Effector memory CD4-positive, alpha-beta T cell (primary cell): ENCODE data around the gene NAGPA.

ENCODE experiments used
- DNase-seq, 3 donors: peaks; one replicate each; pipeline ENCODE4 v3.0.0-alpha.2; 2020
- H3K27ac ChIP-seq: 2 replicates; pipeline ENCODE4 v1.7.0; 2013; ENCODE audit warnings: mild to moderate bottlenecking, low read length, moderate library complexity; ENCODE audit not compliant: insufficient read depth, poor library complexity, severe bottlenecking
- H3K27me3 ChIP-seq: replicated peaks from 2 replicates; pipeline ENCODE4 v1.7.0; 2013; ENCODE audit warnings: mild to moderate bottlenecking, low read length; ENCODE audit not compliant: insufficient read depth, control insufficient read depth, poor library complexity, severe bottlenecking
- H3K36me3 ChIP-seq: 2 replicates; pipeline ENCODE4 v1.7.0; 2013; ENCODE audit warnings: mild to moderate bottlenecking, low read length, moderate library complexity; ENCODE audit not compliant: control insufficient read depth, insufficient read depth
- H3K4me1 ChIP-seq: 2 replicates; pipeline ENCODE4 v1.7.0; 2013; ENCODE audit warnings: low read length, mild to moderate bottlenecking; ENCODE audit not compliant: control insufficient read depth, insufficient read depth, poor library complexity, severe bottlenecking
- H3K4me3 ChIP-seq: 2 replicates; pipeline ENCODE4 v1.7.0; 2013; ENCODE audit warnings: low read length, low read depth, mild to moderate bottlenecking; ENCODE audit not compliant: insufficient read depth, poor library complexity, severe bottlenecking
- H3K9me3 ChIP-seq: 2 replicates; pipeline ENCODE4 v1.7.0; 2013; ENCODE audit warnings: mild to moderate bottlenecking, low read length, moderate library complexity; ENCODE audit not compliant: control insufficient read depth

Gene NAGPA

GRCh38 chr16:4991754-4992153, 42.0 kb downstream of the NAGPA start:
- H3K27me3 ChIP-seq, result peaks cover 9% of the 10 kb centered on the region

GRCh38 chr16:4990415-4990814, 43.3 kb downstream of the NAGPA start:
- H3K27me3 ChIP-seq, result peaks cover 9% of the 10 kb centered on the region
- H3K4me1 ChIP-seq, result peaks cover 5% of the 10 kb centered on the region
- DNase-seq, result no peak
- no peak overlapping the region for H3K27ac ChIP-seq
- H3K36me3 ChIP-seq, result no peaks in the 10 kb centered on the region
- no peak overlapping the region for H3K4me3 ChIP-seq
- H3K9me3 ChIP-seq, result no peaks in the 10 kb centered on the region

More at GRCh38 chr16:4991754-4992153, 42.0 kb downstream of the NAGPA start:
- no peak for DNase-seq
- peaks cover 5% of the 10 kb centered on the region for H3K4me1 ChIP-seq
- H3K4me3 ChIP-seq, result no peak overlapping the region
- no peaks in the 10 kb centered on the region for H3K9me3 ChIP-seq
- H3K27ac ChIP-seq, result no peak overlapping the region
- no peaks in the 10 kb centered on the region for H3K36me3 ChIP-seq

GRCh38 chr16:4989391-4990006, 44.2 kb downstream of the NAGPA start:
- no peak for DNase-seq
- Histone ChIP-seq H3K27ac (no peak overlapping the region), H3K36me3 (no peaks in the 10 kb centered on the region), H3K9me3 (no peaks in the 10 kb centered on the region), H3K4me3 (no peak overlapping the region), H3K27me3 (peaks cover 7% of the 10 kb centered on the region), H3K4me1 (peaks cover 5% of the 10 kb centered on the region)

GRCh38 chr16:4988647-4989046, 45.1 kb downstream of the NAGPA start:
- Histone ChIP-seq H3K27ac (no peak overlapping the region), H3K4me3 (no peak overlapping the region), H3K27me3 (peaks cover 6% of the 10 kb centered on the region), H3K9me3 (no peaks in the 10 kb centered on the region), H3K36me3 (no peaks in the 10 kb centered on the region), H3K4me1 (peaks cover 5% of the 10 kb centered on the region)
- no peak for DNase-seq

- Histone ChIP-seq H3K4me3 (no peak overlapping the region), H3K9me3 (no peaks in the 10 kb centered on the region), H3K36me3 (no peaks in the 10 kb centered on the region), H3K27me3 (peaks cover 6% of the 10 kb centered on the region), H3K27ac (no peak overlapping the region), H3K4me1 (peaks cover 5% of the 10 kb centered on the region)
- no peak for DNase-seq
Observed at GRCh38 chr16:4987580-4988374, 46.0 kb downstream of the NAGPA start.

- no peak overlapping the region for H3K27ac ChIP-seq
- H3K27me3 ChIP-seq, result peaks cover 6% of the 10 kb centered on the region
- H3K9me3 ChIP-seq, result no peaks in the 10 kb centered on the region
- no peaks in the 10 kb centered on the region for H3K36me3 ChIP-seq
- H3K4me3 ChIP-seq, result no peak overlapping the region
- H3K4me1 ChIP-seq, result peaks cover 5% of the 10 kb centered on the region
- DNase-seq, result no peak
Observed at GRCh38 chr16:4987250-4987579, 46.5 kb downstream of the NAGPA start.

GRCh38 chr16:4984174-4984990, 49.4 kb downstream of the NAGPA start:
- Histone ChIP-seq H3K27me3 (peaks cover 6% of the 10 kb centered on the region), H3K27ac (no peak overlapping the region), H3K4me1 (peaks cover 5% of the 10 kb centered on the region), H3K9me3 (no peaks in the 10 kb centered on the region), H3K4me3 (no peak overlapping the region), H3K36me3 (no peaks in the 10 kb centered on the region)
- no peak for DNase-seq

- no peak for DNase-seq
- Histone ChIP-seq H3K36me3 (no peaks in the 10 kb centered on the region), H3K4me1 (no peaks in the 10 kb centered on the region), H3K4me3 (no peak overlapping the region), H3K9me3 (no peaks in the 10 kb centered on the region), H3K27me3 (no peaks in the 10 kb centered on the region), H3K27ac (no peak overlapping the region)
Observed at GRCh38 chr16:4982056-4982867, 51.5 kb downstream of the NAGPA start.

GRCh38 chr16:4981473-4981872, 52.3 kb downstream of the NAGPA start:
- Histone ChIP-seq H3K36me3 (no peaks in the 10 kb centered on the region), H3K9me3 (no peaks in the 10 kb centered on the region), H3K4me1 (no peaks in the 10 kb centered on the region), H3K27me3 (no peaks in the 10 kb centered on the region), H3K4me3 (no peak overlapping the region), H3K27ac (no peak overlapping the region)
- no peak for DNase-seq
